GM12872 (cell line): Measurements from ENCODE around the gene TRIOBP.

ENCODE experiments used
- CTCF ChIP-seq: IDR thresholded peaks from 3 replicates; pipeline ENCODE4 v1.5.1; 2011; ENCODE audit warnings: low read depth, mild to moderate bottlenecking, low read length, moderate library complexity; ENCODE audit not compliant: insufficient read depth

Gene TRIOBP

GRCh38 chr22:37752189-37753087 lies 55.6 kb downstream of the TRIOBP start:
- no peak for TF ChIP-seq CTCF

- TF ChIP-seq CTCF: no peak
Measured at GRCh38 chr22:37753746-37754145, 56.9 kb downstream of the TRIOBP start.

GRCh38 chr22:37757663-37758062 lies 60.8 kb downstream of the TRIOBP start:
- no peak for TF ChIP-seq CTCF

- TF ChIP-seq CTCF: no peak
Measured at GRCh38 chr22:37758694-37759093, 61.8 kb downstream of the TRIOBP start.

- TF ChIP-seq CTCF: no peak
Measured at GRCh38 chr22:37759281-37759680, 62.4 kb downstream of the TRIOBP start.

- no peak for TF ChIP-seq CTCF
Measured at GRCh38 chr22:37760152-37760551, 63.3 kb downstream of the TRIOBP start.

- no peak for TF ChIP-seq CTCF
Measured at GRCh38 chr22:37762389-37762836, 65.6 kb downstream of the TRIOBP start.
